B cell (primary cell): Measurements from ENCODE around the gene ACAN. TPM values are rescaled to one million over a fixed set of nuclear protein-coding genes. Genes with fewer than 3 reads are reported as not detected.

Experiments
- ATAC-seq: fragments of 200-7000 bp; cut with Tn5 transposase; one replicate; pipeline ENCODE4 v1.10.0; 2021; ENCODE audit warnings: low read depth, mild to moderate bottlenecking, moderate number of reproducible peaks, moderate library complexity
- CTCF ChIA-PET: fragments of 350-600 bp; sonication (Branson Sonifier 250); formaldehyde crosslinking; loops from one replicate; lab custom pipeline; 2021; ENCODE audit warnings: antibody characterized with exemption, inconsistent platforms; lab: Charles Lee
- POLR2A ChIA-PET: fragments of 350-600 bp; sonication (Branson Sonifier 250); formaldehyde crosslinking; loops from one replicate; lab custom pipeline; 2021; ENCODE audit warnings: antibody characterized with exemption; lab: Charles Lee
- DNase-seq: peaks from one replicate; pipeline ENCODE4 v3.0.0; 2013
- H2AFZ ChIP-seq: 2 replicates; pipeline ENCODE4 v1.6.1; 2012; ENCODE audit warnings: mild to moderate bottlenecking, low read depth, low read length; ENCODE audit not compliant: insufficient read depth, poor library complexity, severe bottlenecking
- H3K27ac ChIP-seq, 2 donors: 1 replicate in 1 of 2; 2 replicates in 1 of 2; pipeline ENCODE4 v1.5.1; 2012 to 2013; ENCODE audit warnings: low read length in 2 of 2, mild to moderate bottlenecking in 2 of 2, moderate library complexity in 1 of 2
- H3K27me3 ChIP-seq, 4 experiments: fragments of 200-600 bp in 1 of 4; sonication (generic) in 1 of 4; replicated peaks in 1 of 4; 1 replicate in 2 of 4; 2 replicates in 2 of 4; pipeline versions ENCODE4 v1.6.1 to v1.7.0; 2013 to 2016; ENCODE audit warnings: low read length in 3 of 4, mild to moderate bottlenecking in 2 of 4, mixed read lengths in 1 of 4, moderate library complexity in 1 of 4; ENCODE audit not compliant: insufficient read depth in 4 of 4, control insufficient read depth in 3 of 4; ENCODE audit errors: control extremely low read depth in 1 of 4
- H3K36me3 ChIP-seq, 2 experiments: replicated peaks in 1 of 2; 1 replicate in 1 of 2; 2 replicates in 1 of 2; pipeline versions ENCODE4 v1.6.1 to v1.7.1; 2013; ENCODE audit warnings: low read length in 1 of 2; ENCODE audit not compliant: insufficient read depth in 2 of 2, control insufficient read depth in 1 of 2; ENCODE audit errors: control extremely low read depth in 1 of 2, extremely low read depth in 1 of 2
- H3K4me1 ChIP-seq, 2 donors: fragments of 200-600 bp in 1 of 2; sonication (generic) in 1 of 2; 1 replicate in 1 of 2; 2 replicates in 1 of 2; pipeline versions ENCODE4 v1.5.1 to v1.6.1; 2013 to 2017; ENCODE audit warnings: low read length in 2 of 2; ENCODE audit not compliant: control insufficient read depth in 2 of 2, insufficient read depth in 2 of 2
- H3K4me2 ChIP-seq: replicated peaks from 2 replicates; pipeline ENCODE3; 2012; ENCODE audit warnings: mild to moderate bottlenecking, low read depth, low read length; ENCODE audit not compliant: poor library complexity, severe bottlenecking
- H3K4me3 ChIP-seq, 5 experiments: fragments of 200-600 bp in 1 of 5; sonication (generic) in 1 of 5; 1 replicate in 3 of 5; 2 replicates in 2 of 5; pipeline versions ENCODE4 v1.5.1 to v1.7.0; 2011 to 2016; ENCODE audit warnings: low read length in 4 of 5, mild to moderate bottlenecking in 4 of 5, low read depth in 2 of 5, control low read depth in 1 of 5, moderate library complexity in 1 of 5; ENCODE audit not compliant: insufficient read depth in 1 of 5; ENCODE audit errors: control extremely low read depth in 1 of 5, extremely low read depth in 1 of 5
- H3K79me2 ChIP-seq: fragments of 200-600 bp; sonication (generic); one replicate; pipeline ENCODE4 v1.6.0; 2016; ENCODE audit warnings: low read length; ENCODE audit not compliant: control insufficient read depth, insufficient read depth
- H3K9ac ChIP-seq: fragments of 200-600 bp; sonication (generic); 2 replicates; pipeline ENCODE4 v1.6.1; 2017; ENCODE audit warnings: mild to moderate bottlenecking, low read length, moderate library complexity
- H3K9me3 ChIP-seq, 3 donors: one replicate each; pipeline versions ENCODE4 v1.6.1 to v1.7.1; 2013; ENCODE audit warnings: low read length in 2 of 3; ENCODE audit not compliant: control insufficient read depth in 2 of 3, insufficient read depth in 1 of 3; ENCODE audit errors: control extremely low read depth in 1 of 3
- H4K20me1 ChIP-seq: 2 replicates; pipeline ENCODE4 v1.6.0; 2012; ENCODE audit warnings: mild to moderate bottlenecking, low read length; ENCODE audit not compliant: insufficient read depth, control insufficient read depth, poor library complexity, severe bottlenecking
- H3K27ac Mint-ChIP-seq: one replicate; pipeline ENCODE4 v1.8.0; 2021; ENCODE audit warnings: mixed read lengths
- H3K27me3 Mint-ChIP-seq: one replicate; pipeline ENCODE4 v1.8.0; 2021; ENCODE audit warnings: mixed read lengths
- H3K4me1 Mint-ChIP-seq: one replicate; pipeline ENCODE4 v1.8.0; 2021; ENCODE audit warnings: mixed read lengths
- H3K4me3 Mint-ChIP-seq: one replicate; pipeline ENCODE4 v1.8.0; 2021; ENCODE audit warnings: mixed read lengths
- H3K9me3 Mint-ChIP-seq: one replicate; pipeline ENCODE4 v1.8.0; 2022; ENCODE audit warnings: mixed read lengths; ENCODE audit not compliant: insufficient read depth
- CTCF ChIP-seq: fragments of 200-600 bp; IDR thresholded peaks from one replicate; pipeline ENCODE4 v1.8.0; 2022; ENCODE audit warnings: antibody characterized with exemption, mild to moderate bottlenecking
- EZH2 ChIP-seq: IDR thresholded peaks from 2 replicates; pipeline ENCODE4 v1.6.1; 2012; ENCODE audit warnings: borderline replicate concordance, low read depth, mild to moderate bottlenecking, moderate library complexity, low read length; ENCODE audit not compliant: insufficient read depth, poor library complexity, severe bottlenecking
- WGBS: methylation state at CpG from one replicate; pipeline ENCODE4 v1.1.5; 2013; ENCODE audit warnings: missing lambda C conversion rate; ENCODE audit not compliant: insufficient coverage; 5-methylcytosine and 5-hydroxymethylcytosine counted together
- intact Hi-C: fragments of 100-400 bp; cut with micrococcal nuclease; formaldehyde crosslinking; loops from one replicate; pipeline ENCODE4 v1.10.0; 2022
- polyA plus RNA-seq: library from polyadenylated mRNA; depleted of rRNA; stranded (reverse); fragments of >200 nt; gene quantifications from 2 replicates; pipeline ENCODE4 v1.2.3, GENCODE V29; 2012
- total RNA-seq, 2 donors: library from RNA; stranded (reverse); fragments of 120-200 nt in 1 of 2; gene quantifications; 1 replicate in 1 of 2; 2 replicates in 1 of 2; pipeline versions ENCODE4 v1.2.3 to v1.2.4, GENCODE V29; 2013 to 2022

ACAN gene
- total and polyA plus RNA-seq, 2 donors (not counting 1 experiment from before 2014, with no cell fraction given): 0.01 TPM; not detected in 1

GRCh38 chr15:88838667-88839066 is 35.4 kb downstream of the ACAN start:
- no peaks in the 10 kb centered on the region for H3K36me3 ChIP-seq
- DNase-seq (no peak), ATAC-seq (no peak)
- WGBS: 90% methylated on average over 18 of the region's 18 CpGs
- ChIA-PET CTCF (no interaction called here), POLR2A (no interaction called here)
- H3K9ac ChIP-seq: no peak overlapping the region
- no peak overlapping the region for H3K27ac Mint-ChIP-seq
- peaks cover 0 to 3% of the 10 kb centered on the region in 2 donors for H3K4me1 ChIP-seq
- no peaks in the 10 kb centered on the region for H4K20me1 ChIP-seq
- peaks cover 0 to 5% (median 0%) of the 10 kb centered on the region in 4 experiments for H3K27me3 ChIP-seq
- no peaks in the 10 kb centered on the region for H3K9me3 ChIP-seq
- no peak overlapping the region for H3K4me2 ChIP-seq
- no peaks in the 10 kb centered on the region for H3K9me3 Mint-ChIP-seq
- no peak for TF ChIP-seq CTCF
- TF ChIP-seq EZH2: no peak
- peaks cover 6% of the 10 kb centered on the region for H3K27me3 Mint-ChIP-seq
- H2AFZ ChIP-seq: no peak overlapping the region
- no peaks in the 10 kb centered on the region for H3K4me1 Mint-ChIP-seq
- H3K4me3 ChIP-seq: no peak overlapping the region
- no peaks in the 10 kb centered on the region for H3K79me2 ChIP-seq
- H3K27ac ChIP-seq: no peak overlapping the region
- H3K4me3 Mint-ChIP-seq: no peak overlapping the region
- intact Hi-C loops: no loop called here

- ChIA-PET POLR2A (no interaction called here), CTCF (no interaction called here)
- ATAC-seq (no peak), DNase-seq (no peak)
- H3K27ac ChIP-seq: no peak overlapping the region
- Mint-ChIP-seq H3K27me3 (peaks cover 6% of the 10 kb centered on the region), H3K4me3 (no peak overlapping the region), H3K9me3 (no peaks in the 10 kb centered on the region), H3K4me1 (no peaks in the 10 kb centered on the region), H3K27ac (no peak overlapping the region)
- H3K9me3 ChIP-seq: no peaks in the 10 kb centered on the region
- no peak overlapping the region for H3K4me2 ChIP-seq
- no peak overlapping the region for H3K9ac ChIP-seq
- WGBS: 88% methylated on average over 3 of the region's 3 CpGs
- TF ChIP-seq EZH2: no peak
- intact Hi-C loops: no loop called here
- peaks cover 0 to 5% (median 0%) of the 10 kb centered on the region in 4 experiments for H3K27me3 ChIP-seq
- H3K79me2 ChIP-seq: no peaks in the 10 kb centered on the region
- H3K4me1 ChIP-seq: peaks cover 0 to 3% of the 10 kb centered on the region in 2 donors
- no peaks in the 10 kb centered on the region for H3K36me3 ChIP-seq
- no peaks in the 10 kb centered on the region for H4K20me1 ChIP-seq
- H2AFZ ChIP-seq: no peak overlapping the region
- no peak overlapping the region for H3K4me3 ChIP-seq
These were observed 35.9 kb downstream of the ACAN start for GRCh38 chr15:88839146-88839545.
